ENCODE data around the gene TSSC4.
"Not testable (repeated sequence)": the region's sequence is repeated elsewhere in the genome, so short reads cannot be mapped to it uniquely, and the experiment has no call there.

TSSC4 gene

GRCh38 chr11:2400069-2400761 is at the start of gene TSSC4:
TSS of gene TSSC4 (plus strand) at chr11:2400750. CDS start at chr11:2402634, 1,884 bp downstream.
- peak; percentile 98 to 99 (median 99) for DNase-seq

GRCh38 chr11:2351701-2352100 is 48.8 kb upstream of the TSSC4 start:
- no peak for DNase-seq

- DNase-seq: no peak
These were observed 48.1 kb upstream of the TSSC4 start for GRCh38 chr11:2352420-2352819.

GRCh38 chr11:2355000-2355644 is 45.4 kb upstream of the TSSC4 start:
- no peak for DNase-seq

- DNase-seq: no peak
These were observed 43.3 kb upstream of the TSSC4 start for GRCh38 chr11:2357246-2357645.

GRCh38 chr11:2357651-2358050 is 42.9 kb upstream of the TSSC4 start:
- not testable (repeated sequence) for DNase-seq

- DNase-seq: no peak
These were observed 41.7 kb upstream of the TSSC4 start for GRCh38 chr11:2358754-2359442.

- no peak for DNase-seq
These were observed 41.0 kb upstream of the TSSC4 start for GRCh38 chr11:2359557-2359956.

GRCh38 chr11:2360081-2360642 is 40.4 kb upstream of the TSSC4 start:
- no peak for DNase-seq

GRCh38 chr11:2361565-2361964 is 39.0 kb upstream of the TSSC4 start:
- no peak for DNase-seq

- no peak for DNase-seq
These were observed 38.1 kb upstream of the TSSC4 start for GRCh38 chr11:2362414-2362813.

- DNase-seq: no peak
These were observed 37.4 kb upstream of the TSSC4 start for GRCh38 chr11:2363130-2363529.

- no peak for DNase-seq
These were observed 36.8 kb upstream of the TSSC4 start for GRCh38 chr11:2363577-2364370.

GRCh38 chr11:2364386-2364785 is 36.2 kb upstream of the TSSC4 start:
- not testable (repeated sequence) for DNase-seq

- DNase-seq: no peak
These were observed 34.9 kb upstream of the TSSC4 start for GRCh38 chr11:2365571-2366210.

GRCh38 chr11:2366276-2366675 is 34.3 kb upstream of the TSSC4 start:
- DNase-seq: no peak

GRCh38 chr11:2366733-2367132 is 33.8 kb upstream of the TSSC4 start:
- DNase-seq: no peak

- no peak for DNase-seq
These were observed 33.0 kb upstream of the TSSC4 start for GRCh38 chr11:2367266-2368160.

- DNase-seq: no peak
These were observed 32.2 kb upstream of the TSSC4 start for GRCh38 chr11:2368178-2368850.

- no peak for DNase-seq
These were observed 31.7 kb upstream of the TSSC4 start for GRCh38 chr11:2368851-2369180.

- no peak for DNase-seq
These were observed 31.2 kb upstream of the TSSC4 start for GRCh38 chr11:2369320-2369719.

Data from activated naive CD4-positive, alpha-beta T cell (primary cell).